Activated naive CD8-positive, alpha-beta T cell treated with anti-CD3 and anti-CD28 coated beads, Interleukin-2, amount 50 U/mL, for 24 hours (primary cell): ENCODE measurements around the gene DNAAF5.

ENCODE experiments used
- ATAC-seq: fragments of 150-1000 bp; cut with Tn5 transposase; one replicate; pipeline ENCODE4 v1.10.0; 2021
- DNase-seq: peaks from one replicate; pipeline ENCODE4 v3.0.0; 2021
- H3K27ac Mint-ChIP-seq: one replicate; pipeline ENCODE4 v1.8.0; 2021; ENCODE audit warnings: mild to moderate bottlenecking, mixed read lengths
- H3K27me3 Mint-ChIP-seq: one replicate; pipeline ENCODE4 v1.8.0; 2021; ENCODE audit warnings: mixed read lengths
- H3K36me3 Mint-ChIP-seq: one replicate; pipeline ENCODE4 v1.8.0; 2021; ENCODE audit warnings: low read depth, mixed read lengths
- H3K4me1 Mint-ChIP-seq: one replicate; pipeline ENCODE4 v1.8.0; 2021; ENCODE audit warnings: mixed read lengths
- H3K4me3 Mint-ChIP-seq: one replicate; pipeline ENCODE4 v1.8.0; 2021; ENCODE audit warnings: mild to moderate bottlenecking, moderate library complexity, mixed read lengths
- H3K9me3 Mint-ChIP-seq: one replicate; pipeline ENCODE4 v1.8.0; 2021; ENCODE audit warnings: mixed read lengths

Gene DNAAF5

GRCh38 chr7:716222-716621 is 10.3 kb upstream of the DNAAF5 start:
- H3K4me1 Mint-ChIP-seq = peaks cover 14% of the 10 kb centered on the region
- H3K9me3 Mint-ChIP-seq = peaks cover 8% of the 10 kb centered on the region
- H3K27ac Mint-ChIP-seq = peak overlapping the region; percentile 45
- no peak overlapping the region for H3K4me3 Mint-ChIP-seq
- no peak for ATAC-seq
- peaks cover 25% of the 10 kb centered on the region for H3K36me3 Mint-ChIP-seq
- DNase-seq = no peak
- H3K27me3 Mint-ChIP-seq = no peaks in the 10 kb centered on the region

GRCh38 chr7:716636-717035 is 9.9 kb upstream of the DNAAF5 start:
- H3K36me3 Mint-ChIP-seq = peaks cover 27% of the 10 kb centered on the region
- no peak for DNase-seq
- H3K4me1 Mint-ChIP-seq = peaks cover 12% of the 10 kb centered on the region
- H3K27me3 Mint-ChIP-seq = no peaks in the 10 kb centered on the region
- no peak overlapping the region for H3K4me3 Mint-ChIP-seq
- peaks cover 10% of the 10 kb centered on the region for H3K9me3 Mint-ChIP-seq
- no peak for ATAC-seq
- no peak overlapping the region for H3K27ac Mint-ChIP-seq

GRCh38 chr7:721619-722248 is 4.8 kb upstream of the DNAAF5 start:
- peaks cover 19% of the 10 kb centered on the region for H3K9me3 Mint-ChIP-seq
- H3K36me3 Mint-ChIP-seq = peaks cover 55% of the 10 kb centered on the region
- no peak overlapping the region for H3K27ac Mint-ChIP-seq
- peaks cover 19% of the 10 kb centered on the region for H3K4me1 Mint-ChIP-seq
- no peaks in the 10 kb centered on the region for H3K27me3 Mint-ChIP-seq
- DNase-seq (no peak), ATAC-seq (no peak)
- H3K4me3 Mint-ChIP-seq = no peak overlapping the region

GRCh38 chr7:723541-723940 is 3.0 kb upstream of the DNAAF5 start:
- no peak for DNase-seq
- peaks cover 26% of the 10 kb centered on the region for H3K4me1 Mint-ChIP-seq
- peaks cover 19% of the 10 kb centered on the region for H3K9me3 Mint-ChIP-seq

GRCh38 chr7:724298-724697 is 2.2 kb upstream of the DNAAF5 start:
- DNase-seq (no peak), ATAC-seq (no peak)
- peaks cover 57% of the 10 kb centered on the region for H3K36me3 Mint-ChIP-seq
- peaks cover 19% of the 10 kb centered on the region for H3K9me3 Mint-ChIP-seq
- H3K4me1 Mint-ChIP-seq = peaks cover 28% of the 10 kb centered on the region
- H3K27me3 Mint-ChIP-seq = no peaks in the 10 kb centered on the region
- peak overlapping the region; percentile 88 for H3K4me3 Mint-ChIP-seq
- peak overlapping the region; percentile 8 for H3K27ac Mint-ChIP-seq

More at GRCh38 chr7:723541-723940, 3.0 kb upstream of the DNAAF5 start:
- no peak overlapping the region for H3K27ac Mint-ChIP-seq
- no peak overlapping the region for H3K4me3 Mint-ChIP-seq
- peaks cover 57% of the 10 kb centered on the region for H3K36me3 Mint-ChIP-seq
- H3K27me3 Mint-ChIP-seq = no peaks in the 10 kb centered on the region
- no peak for ATAC-seq

GRCh38 chr7:725223-726005 is 1.1 kb upstream of the DNAAF5 start:
- no peaks in the 10 kb centered on the region for H3K27me3 Mint-ChIP-seq
- peaks cover 58% of the 10 kb centered on the region for H3K36me3 Mint-ChIP-seq
- H3K4me3 Mint-ChIP-seq = peak overlapping the region; percentile 88
- peaks cover 30% of the 10 kb centered on the region for H3K4me1 Mint-ChIP-seq
- H3K27ac Mint-ChIP-seq = peak overlapping the region; percentile 90
- peaks cover 18% of the 10 kb centered on the region for H3K9me3 Mint-ChIP-seq
- no peak for ATAC-seq
- no peak for DNase-seq

GRCh38 chr7:726854-727103 is 280 bp downstream of the DNAAF5 start:
- peaks cover 30% of the 10 kb centered on the region for H3K4me1 Mint-ChIP-seq
- H3K9me3 Mint-ChIP-seq = peaks cover 8% of the 10 kb centered on the region
- H3K27ac Mint-ChIP-seq = no peak overlapping the region
- ATAC-seq (peak; percentile 5), DNase-seq (no peak)
- peaks cover 51% of the 10 kb centered on the region for H3K36me3 Mint-ChIP-seq
- no peak overlapping the region for H3K4me3 Mint-ChIP-seq
- no peaks in the 10 kb centered on the region for H3K27me3 Mint-ChIP-seq

- H3K36me3 Mint-ChIP-seq = peaks cover 53% of the 10 kb centered on the region
- peak within 1 kb of the TSS; percentile 90 for H3K27ac Mint-ChIP-seq
- H3K4me3 Mint-ChIP-seq = peak within 1 kb of the TSS; percentile 88
- H3K9me3 Mint-ChIP-seq = peaks cover 6% of the 10 kb centered on the region
- ATAC-seq (peak; percentile 41), DNase-seq (peak; percentile 57)
- H3K4me1 Mint-ChIP-seq = peaks cover 30% of the 10 kb centered on the region
- H3K27me3 Mint-ChIP-seq = no peaks in the 10 kb centered on the region
These were observed 756 bp downstream of the DNAAF5 start, which contains the start of gene PRKAR1B for GRCh38 chr7:727104-727805. TSS of gene PRKAR1B (minus strand) at chr7:727281. CDS start at chr7:711505, 15,776 bp downstream.

- ATAC-seq (no peak), DNase-seq (no peak)
- Mint-ChIP-seq H3K27ac (peak overlapping the region; percentile 77), H3K9me3 (peaks cover 6% of the 10 kb centered on the region), H3K4me1 (peaks cover 33% of the 10 kb centered on the region), H3K36me3 (peaks cover 55% of the 10 kb centered on the region), H3K27me3 (no peaks in the 10 kb centered on the region), H3K4me3 (peak overlapping the region; percentile 86)
These were observed 1.4 kb downstream of the DNAAF5 start for GRCh38 chr7:727806-728460.

- Mint-ChIP-seq H3K4me1 (peaks cover 33% of the 10 kb centered on the region), H3K9me3 (peaks cover 6% of the 10 kb centered on the region), H3K27ac (peak overlapping the region; percentile 77), H3K27me3 (no peaks in the 10 kb centered on the region), H3K4me3 (peak overlapping the region; percentile 86), H3K36me3 (peaks cover 53% of the 10 kb centered on the region)
- ATAC-seq (no peak), DNase-seq (no peak)
These were observed 2.1 kb downstream of the DNAAF5 start for GRCh38 chr7:728602-729001.

GRCh38 chr7:729140-730000 is 2.9 kb downstream of the DNAAF5 start:
- Mint-ChIP-seq H3K36me3 (peaks cover 45% of the 10 kb centered on the region), H3K9me3 (no peaks in the 10 kb centered on the region), H3K27me3 (no peaks in the 10 kb centered on the region), H3K4me1 (peaks cover 32% of the 10 kb centered on the region), H3K27ac (peak overlapping the region; percentile 52), H3K4me3 (peak overlapping the region; percentile 29)
- DNase-seq (no peak), ATAC-seq (no peak)

GRCh38 chr7:730501-731439 is 4.3 kb downstream of the DNAAF5 start:
- Mint-ChIP-seq H3K4me3 (no peak overlapping the region), H3K27me3 (no peaks in the 10 kb centered on the region), H3K27ac (peak overlapping the region; percentile 10), H3K4me1 (peaks cover 18% of the 10 kb centered on the region), H3K9me3 (no peaks in the 10 kb centered on the region), H3K36me3 (peaks cover 31% of the 10 kb centered on the region)
- ATAC-seq = no peak
- DNase-seq = no peak

GRCh38 chr7:731440-732085 is 5.1 kb downstream of the DNAAF5 start:
- DNase-seq (no peak), ATAC-seq (no peak)
- Mint-ChIP-seq H3K36me3 (peaks cover 28% of the 10 kb centered on the region), H3K4me1 (peaks cover 14% of the 10 kb centered on the region), H3K9me3 (no peaks in the 10 kb centered on the region), H3K27ac (peak overlapping the region; percentile 10), H3K27me3 (no peaks in the 10 kb centered on the region), H3K4me3 (no peak overlapping the region)
